GM12872 (cell line): ENCODE measurements around the gene INSC.

Experiments
- TF ChIP-seq, protein P1 (sequence below): IDR thresholded peaks from 3 replicates; pipeline ENCODE4 v1.5.1; 2011; ENCODE audit warnings: low read depth, mild to moderate bottlenecking, low read length, moderate library complexity; ENCODE audit not compliant: insufficient read depth

Gene INSC

DNA sequence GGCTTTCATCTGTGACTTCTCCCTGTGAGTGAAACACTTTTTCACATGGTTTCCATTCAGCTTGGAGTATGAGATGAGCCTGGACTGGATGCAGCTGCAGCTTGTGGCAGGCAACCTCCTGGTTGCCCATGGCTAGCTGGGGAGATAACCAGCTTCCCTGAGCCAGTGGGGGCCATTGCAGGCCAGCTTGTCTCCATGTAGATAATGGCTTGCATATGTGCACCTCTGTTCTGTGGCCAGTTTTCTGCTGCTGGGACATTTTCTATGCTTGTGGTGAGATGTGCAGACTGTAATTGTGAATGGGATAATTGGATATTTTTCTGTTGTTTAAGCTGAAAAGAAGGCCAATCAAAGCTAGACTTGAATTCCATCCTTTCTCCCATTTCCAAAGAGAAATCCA is 38.5 kb downstream of the INSC start:
- TF ChIP-seq, protein P1, sequence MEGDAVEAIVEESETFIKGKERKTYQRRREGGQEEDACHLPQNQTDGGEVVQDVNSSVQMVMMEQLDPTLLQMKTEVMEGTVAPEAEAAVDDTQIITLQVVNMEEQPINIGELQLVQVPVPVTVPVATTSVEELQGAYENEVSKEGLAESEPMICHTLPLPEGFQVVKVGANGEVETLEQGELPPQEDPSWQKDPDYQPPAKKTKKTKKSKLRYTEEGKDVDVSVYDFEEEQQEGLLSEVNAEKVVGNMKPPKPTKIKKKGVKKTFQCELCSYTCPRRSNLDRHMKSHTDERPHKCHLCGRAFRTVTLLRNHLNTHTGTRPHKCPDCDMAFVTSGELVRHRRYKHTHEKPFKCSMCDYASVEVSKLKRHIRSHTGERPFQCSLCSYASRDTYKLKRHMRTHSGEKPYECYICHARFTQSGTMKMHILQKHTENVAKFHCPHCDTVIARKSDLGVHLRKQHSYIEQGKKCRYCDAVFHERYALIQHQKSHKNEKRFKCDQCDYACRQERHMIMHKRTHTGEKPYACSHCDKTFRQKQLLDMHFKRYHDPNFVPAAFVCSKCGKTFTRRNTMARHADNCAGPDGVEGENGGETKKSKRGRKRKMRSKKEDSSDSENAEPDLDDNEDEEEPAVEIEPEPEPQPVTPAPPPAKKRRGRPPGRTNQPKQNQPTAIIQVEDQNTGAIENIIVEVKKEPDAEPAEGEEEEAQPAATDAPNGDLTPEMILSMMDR, result no peak

DNA sequence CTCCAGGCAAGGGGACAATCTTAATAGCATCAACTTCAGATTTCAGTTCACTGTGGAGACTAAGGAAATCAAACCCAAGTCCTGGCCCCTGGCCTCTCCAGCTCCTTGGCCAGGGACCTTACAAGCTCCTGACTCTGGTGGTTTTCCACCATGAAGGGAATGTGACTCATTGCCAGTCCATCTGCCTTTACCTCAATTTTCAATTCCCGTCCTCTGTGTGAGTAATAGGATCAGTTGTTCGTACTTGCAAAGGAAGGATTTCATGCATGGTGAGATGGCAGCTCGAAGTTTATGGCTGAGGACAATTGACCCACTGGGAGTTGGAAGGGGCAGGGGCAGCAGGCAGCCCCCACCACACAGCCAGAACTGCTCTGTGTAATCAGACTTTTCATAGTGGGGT is 42.5 kb downstream of the INSC start:
- TF ChIP-seq, protein P1, result no peak

DNA sequence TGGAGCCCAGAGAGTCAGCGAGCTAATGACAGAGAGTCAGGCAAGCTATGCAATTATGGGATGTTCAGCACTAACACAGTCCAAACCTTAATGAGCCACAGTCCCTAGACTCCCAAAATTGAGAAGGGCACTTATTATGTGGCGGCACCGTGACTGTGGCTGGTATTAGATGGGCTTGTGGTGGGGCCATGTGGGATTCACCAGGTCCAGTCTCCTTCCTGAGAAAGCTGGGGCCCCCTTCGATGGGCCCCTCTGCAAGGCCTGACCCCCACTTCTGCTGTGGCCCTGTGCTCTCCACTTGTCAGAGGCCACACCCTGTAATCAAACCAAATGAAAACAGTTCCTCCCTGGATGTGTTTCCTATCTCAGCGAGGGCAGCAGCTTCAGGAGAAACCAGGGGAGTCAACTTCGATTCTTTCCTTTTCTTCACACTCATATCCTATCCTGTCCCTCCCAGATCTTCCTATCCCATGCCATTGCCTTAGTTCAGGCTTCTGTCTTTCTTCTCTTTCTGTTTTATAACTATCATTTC is 42.9 kb downstream of the INSC start:
- TF ChIP-seq, protein P1, result no peak

DNA sequence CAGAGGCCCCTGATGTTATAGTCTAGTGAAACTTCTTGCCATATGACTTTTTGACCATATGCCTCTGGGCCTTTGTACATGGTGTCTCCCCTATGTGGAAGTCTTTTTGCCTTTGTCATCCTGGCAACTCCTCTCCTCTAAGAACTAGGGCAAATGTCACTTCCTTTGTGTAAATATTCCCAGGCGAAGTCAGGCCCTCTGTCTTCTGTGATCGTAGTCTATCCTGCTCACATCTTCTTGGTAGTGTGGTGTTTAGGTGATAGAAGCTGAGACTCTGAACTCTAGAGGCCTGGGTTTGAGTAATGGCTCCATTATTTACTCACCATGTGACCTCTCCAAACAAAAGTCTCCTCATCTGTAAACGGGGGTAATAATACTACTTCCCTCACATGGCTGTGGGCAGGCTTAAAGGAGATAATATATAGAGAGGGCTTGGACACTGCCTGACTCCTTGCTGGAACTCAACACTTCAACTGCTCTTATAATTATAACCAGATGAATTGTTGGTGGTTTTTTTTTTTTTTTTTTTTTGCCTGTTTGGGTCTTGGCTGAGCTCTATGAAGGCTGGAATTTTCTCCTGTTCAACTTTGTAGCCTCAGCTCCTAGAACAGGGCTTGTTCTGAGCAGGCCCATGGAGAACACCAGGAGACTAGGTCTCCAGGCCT is 43.8 kb downstream of the INSC start:
- TF ChIP-seq, protein P1, result no peak

DNA sequence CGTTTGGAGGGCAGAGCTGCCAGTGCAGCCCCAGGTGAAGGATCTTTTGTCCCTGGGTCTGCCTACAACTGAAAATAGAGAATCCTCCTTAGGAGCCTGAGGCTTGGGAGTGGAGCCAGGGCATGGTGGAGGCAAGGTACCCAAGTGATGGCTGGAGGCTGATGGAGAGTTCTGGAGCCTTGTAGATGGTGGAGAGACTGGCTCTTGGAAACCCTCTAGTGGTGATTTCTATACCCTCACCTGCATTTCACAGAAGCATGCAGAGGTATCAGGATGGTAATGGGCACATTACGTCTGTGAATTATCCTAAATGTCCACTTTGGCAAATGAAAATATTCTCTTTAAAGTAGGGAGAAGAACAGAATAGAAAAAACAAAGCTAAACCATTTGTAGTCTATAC is 44.4 kb downstream of the INSC start:
- TF ChIP-seq, protein P1, result peak; percentile 77

DNA sequence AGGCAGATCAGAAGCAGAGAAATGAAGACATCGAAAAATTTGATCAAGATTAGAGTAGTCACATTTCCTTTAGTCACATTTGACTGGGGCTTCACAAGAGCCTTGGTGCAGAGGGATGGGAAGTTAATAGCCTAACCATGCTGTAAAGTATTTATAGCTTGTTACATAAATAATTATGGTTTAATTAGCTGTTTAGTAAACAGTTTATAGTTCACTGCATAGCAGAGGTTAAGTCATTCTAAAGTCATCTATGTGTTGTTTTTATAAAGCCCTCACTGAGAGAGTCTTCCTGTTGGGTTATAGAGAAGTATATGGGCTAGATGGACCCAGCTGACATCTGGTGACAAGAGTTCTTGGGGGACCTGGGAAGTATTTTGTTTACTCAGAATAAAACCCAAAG is 47.1 kb downstream of the INSC start:
- TF ChIP-seq, protein P1, result no peak

DNA sequence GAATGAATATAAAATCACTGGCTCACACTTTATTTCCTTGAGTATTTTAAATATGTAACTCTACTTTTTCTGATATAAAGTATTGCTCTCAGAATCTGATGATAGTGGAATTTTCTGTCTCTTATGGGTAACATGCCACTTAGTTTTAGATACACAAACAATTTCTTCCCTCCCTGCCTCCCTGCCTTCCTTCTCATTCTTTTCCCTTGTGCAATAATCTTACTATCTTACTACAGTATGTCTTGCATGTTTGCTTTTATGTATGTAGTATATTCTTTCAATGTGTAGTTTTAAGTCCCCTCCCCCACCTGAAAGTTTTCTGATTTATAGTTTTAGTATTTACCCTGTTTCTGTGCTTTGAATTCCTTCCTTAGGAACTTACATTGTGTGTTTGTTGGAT is 48.4 kb downstream of the INSC start:
- TF ChIP-seq, protein P1, result no peak
